ENCODE results near the gene DND1.
"Not testable (repeated sequence)": the region's sequence is repeated elsewhere in the genome, so short reads cannot be mapped to it uniquely, and the experiment has no call there.

Gene DND1

DNA sequence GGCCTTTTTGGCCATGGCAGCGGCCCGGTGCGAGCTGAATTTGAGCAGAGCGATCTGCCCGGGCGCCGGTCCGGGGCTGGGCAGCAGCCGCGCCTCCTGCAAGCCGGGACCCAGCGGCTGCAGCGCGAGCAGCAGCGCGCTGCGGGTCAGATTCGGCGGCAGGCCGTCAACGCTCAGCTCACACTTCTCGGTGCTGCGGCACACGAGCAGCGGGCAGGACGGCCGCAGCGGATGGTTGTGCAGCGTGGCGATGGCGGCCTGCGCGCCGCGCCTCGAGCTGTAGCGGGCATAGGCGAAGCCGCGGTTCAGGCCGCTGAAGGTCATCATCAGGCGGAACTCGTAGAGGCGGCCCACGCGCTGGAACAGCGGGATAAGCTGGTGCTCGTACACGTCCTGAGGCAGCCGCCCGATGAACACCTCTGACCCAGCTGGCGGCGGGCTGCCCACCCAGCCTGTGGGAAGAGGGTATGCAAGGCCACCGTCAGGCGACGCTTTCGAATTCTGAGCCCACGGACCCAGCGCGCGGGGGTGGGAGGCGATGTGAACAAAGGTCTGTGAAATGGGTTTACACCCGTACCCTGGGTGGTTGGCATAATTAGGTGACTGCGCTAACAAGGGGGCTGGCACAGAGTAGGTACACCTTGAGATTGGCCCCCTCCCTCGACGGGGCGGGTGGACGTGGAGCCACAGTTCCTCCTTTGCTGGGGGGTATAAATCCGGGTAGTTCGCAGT lies 755 bp downstream of the DND1 start:
- no peak for DNase-seq (ENCODE audit: low read depth in 3 of 3, low spot score in 1 of 3)

DNA sequence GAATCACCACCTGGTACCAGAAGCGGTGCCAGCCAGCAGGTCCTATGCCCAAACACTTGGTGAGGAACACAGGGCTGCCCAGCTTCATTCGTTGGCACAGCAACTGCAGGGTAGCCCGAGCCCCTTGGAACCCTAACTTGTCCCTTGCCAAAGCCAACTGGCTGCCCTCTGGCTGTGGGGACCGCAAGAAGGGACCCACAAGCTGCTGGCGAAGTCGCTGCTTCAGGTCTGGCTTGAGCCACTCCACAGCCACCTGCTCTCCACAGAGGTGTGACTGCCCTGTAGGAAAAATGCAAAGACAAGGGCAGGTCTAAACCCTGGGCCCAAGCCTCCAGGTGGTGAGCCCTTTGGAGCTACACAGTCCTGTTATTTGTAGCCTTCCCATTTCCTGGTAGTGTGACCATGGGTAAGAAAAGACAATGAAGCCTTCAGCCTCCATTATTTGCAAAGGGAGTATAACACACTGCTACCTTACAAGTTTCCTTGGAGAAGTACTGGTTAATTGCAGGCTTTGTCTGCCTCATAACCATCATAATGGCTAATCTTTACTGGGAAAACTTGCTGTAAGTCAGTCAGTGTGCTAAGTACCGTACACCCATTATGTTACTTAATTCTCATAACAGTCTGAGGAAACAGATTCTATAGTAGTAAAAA lies 1.8 kb downstream of the DND1 start:
- DNase-seq (ENCODE audit: low read depth in 3 of 3, low spot score in 1 of 3): no peak

DNA sequence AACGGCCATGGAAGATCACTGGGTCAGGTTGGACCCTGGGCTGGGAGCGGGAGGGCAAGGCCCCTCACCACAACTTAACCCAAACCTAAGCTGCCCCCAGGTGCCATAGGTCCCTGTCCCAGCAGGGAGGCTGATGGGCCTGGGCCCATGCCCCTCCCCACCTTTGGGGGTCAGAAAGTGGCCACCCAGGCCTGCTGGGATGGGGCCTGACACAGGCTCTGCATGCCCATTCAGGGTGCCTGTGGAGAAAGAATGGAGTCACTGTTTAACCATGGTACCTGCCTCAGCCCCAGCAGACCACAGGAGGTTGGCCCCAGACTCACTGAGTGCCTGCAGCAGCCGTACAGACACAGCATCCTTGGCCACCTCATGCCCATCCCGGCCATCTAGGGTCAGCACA lies 2.3 kb downstream of the DND1 start:
- not testable (repeated sequence) for DNase-seq (ENCODE audit: low read depth in 3 of 3, low spot score in 1 of 3)

DNA sequence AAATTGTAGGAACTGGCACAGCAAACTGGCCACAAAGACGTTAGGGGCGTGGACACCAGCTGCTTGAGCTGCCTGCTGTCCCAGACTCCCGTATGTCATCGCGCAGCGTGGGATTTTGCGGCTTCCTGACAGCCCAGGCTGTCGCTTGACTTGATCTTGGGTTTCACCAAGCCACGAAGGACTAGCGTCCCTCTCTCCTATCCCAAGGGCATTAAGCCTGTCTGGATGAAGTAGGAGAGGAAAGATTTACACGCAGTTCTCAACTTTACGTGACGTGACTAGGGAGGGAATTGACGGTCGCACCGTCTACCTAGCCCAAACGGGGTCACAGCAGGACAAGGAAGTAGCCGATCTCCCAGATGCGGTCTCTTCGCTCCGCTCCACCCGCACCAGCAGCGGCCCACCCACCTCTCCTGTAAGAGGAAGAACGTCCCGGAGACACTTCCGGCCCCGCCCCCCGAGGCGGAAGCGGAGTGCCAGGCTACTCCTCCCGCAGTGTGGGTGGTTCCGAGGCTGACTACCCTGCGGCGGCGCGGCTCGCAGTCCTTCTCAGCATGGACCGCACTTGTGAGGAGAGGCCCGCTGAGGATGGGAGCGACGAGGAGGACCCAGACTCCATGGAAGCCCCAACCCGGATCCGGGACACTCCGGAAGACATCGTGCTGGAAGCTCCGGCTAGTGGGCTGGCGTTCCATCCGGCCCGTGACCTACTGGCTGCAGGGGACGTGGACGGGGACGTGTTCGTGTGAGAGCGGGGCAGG lies 8.8 kb downstream of the DND1 start, which contains the start of gene WDR55:
WDR55 (plus strand) TSS at position 546 of the 761 bp plus-strand sequence; CDS start at position 555, 9 bp downstream.
- peak; percentile 80 to 91 (median 85) for DNase-seq (ENCODE audit: low read depth in 3 of 3, low spot score in 1 of 3)

DNA sequence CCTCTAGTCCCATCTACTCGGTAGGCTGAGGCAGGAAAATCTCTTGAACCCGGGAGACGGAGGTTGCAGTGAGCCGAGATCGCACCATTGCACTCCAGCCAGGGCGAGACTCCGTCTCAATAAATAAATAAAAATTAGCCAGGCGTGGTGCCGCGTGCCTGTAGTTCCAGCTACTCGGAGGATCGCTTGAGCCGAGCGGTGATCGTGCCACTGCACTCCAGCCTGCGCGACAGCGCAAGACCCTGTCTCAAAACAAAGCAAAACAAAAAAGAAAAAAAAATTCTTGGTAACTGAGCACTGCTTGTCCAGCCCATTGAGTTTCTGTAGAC lies 9.4 kb downstream of the DND1 start:
- DNase-seq (ENCODE audit: low read depth in 3 of 3, low spot score in 1 of 3): no peak

DNA sequence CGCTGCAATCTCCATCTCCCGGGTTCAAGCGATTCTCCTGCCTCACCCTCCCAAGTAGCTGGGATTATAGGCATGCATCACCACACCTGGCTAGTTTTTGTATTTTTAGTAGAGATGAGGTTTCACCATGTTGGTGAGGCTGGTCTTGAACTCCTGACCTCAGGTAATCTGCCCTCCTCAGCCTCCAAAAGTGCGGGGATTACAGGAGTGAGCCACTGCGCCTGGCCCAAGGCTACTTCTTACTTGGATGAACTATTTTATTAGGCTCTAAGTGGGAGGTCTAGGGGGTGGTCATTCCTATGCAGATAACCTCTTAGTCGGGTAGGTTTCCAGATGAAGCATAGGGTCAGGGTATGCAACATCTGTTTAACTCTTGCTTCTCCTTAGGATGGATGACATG lies 13.0 kb downstream of the DND1 start:
- DNase-seq (ENCODE audit: low read depth in 3 of 3, low spot score in 1 of 3): not testable (repeated sequence)

DNA sequence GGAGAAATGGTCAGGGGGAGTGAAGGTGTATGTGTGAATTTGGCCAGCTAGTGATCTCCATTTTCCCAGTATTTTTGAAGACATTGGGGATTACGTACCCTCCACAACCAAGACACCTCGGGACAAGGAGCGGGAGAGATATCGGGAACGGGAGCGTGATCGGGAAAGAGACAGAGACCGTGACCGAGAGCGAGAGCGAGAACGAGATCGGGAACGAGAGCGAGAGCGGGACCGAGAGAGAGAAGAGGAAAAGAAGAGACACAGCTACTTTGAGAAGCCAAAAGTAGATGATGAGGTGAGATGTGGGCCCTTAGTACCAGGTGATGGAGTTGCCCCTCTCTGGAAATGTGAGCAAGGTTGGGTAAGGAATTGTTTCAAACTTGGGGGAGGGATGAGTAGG lies 14.5 kb downstream of the DND1 start:
- no peak for DNase-seq (ENCODE audit: low read depth in 3 of 3, low spot score in 1 of 3)

DNA sequence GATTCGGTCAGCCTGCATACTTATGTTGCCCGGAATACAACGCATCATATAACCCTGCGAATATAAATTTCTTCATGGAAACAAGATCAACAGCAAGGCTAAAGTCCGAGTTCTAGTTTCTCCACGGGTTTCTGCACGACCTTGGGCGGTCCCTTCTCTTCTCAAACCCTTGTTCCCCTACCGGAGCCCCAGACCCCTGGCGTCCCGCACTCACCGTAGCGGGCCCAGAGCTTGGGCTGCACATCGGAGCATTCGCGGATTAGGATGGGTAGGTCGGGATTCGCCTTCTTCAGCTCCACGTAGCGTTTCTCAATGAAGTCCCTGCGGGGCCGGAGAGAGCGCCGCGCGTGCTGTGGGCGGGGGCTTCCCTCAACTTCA lies 26.3 kb downstream of the DND1 start:
- DNase-seq (ENCODE audit: low read depth in 3 of 3, low spot score in 1 of 3): no peak

DNA sequence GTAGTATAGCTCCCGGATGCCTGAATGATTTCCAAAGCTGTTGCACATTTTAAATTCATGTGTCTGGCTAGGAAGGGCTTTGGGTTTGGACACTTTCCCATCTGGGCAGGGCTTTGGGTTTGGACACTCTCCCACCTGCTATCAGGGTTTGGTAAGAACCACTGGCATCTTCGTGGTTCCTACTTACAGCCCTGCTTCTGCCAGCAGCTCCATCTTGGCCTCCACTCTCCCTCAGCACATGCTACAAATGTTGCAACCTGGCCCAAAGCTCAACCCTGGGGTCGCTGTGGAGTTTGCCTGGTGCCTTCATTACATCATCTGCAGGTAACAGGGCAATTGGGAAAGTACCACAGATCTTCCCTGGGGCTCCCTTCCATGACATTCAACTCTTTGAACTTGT lies 30.7 kb downstream of the DND1 start:
- DNase-seq (ENCODE audit: low read depth in 3 of 3, low spot score in 1 of 3): no peak

DNA sequence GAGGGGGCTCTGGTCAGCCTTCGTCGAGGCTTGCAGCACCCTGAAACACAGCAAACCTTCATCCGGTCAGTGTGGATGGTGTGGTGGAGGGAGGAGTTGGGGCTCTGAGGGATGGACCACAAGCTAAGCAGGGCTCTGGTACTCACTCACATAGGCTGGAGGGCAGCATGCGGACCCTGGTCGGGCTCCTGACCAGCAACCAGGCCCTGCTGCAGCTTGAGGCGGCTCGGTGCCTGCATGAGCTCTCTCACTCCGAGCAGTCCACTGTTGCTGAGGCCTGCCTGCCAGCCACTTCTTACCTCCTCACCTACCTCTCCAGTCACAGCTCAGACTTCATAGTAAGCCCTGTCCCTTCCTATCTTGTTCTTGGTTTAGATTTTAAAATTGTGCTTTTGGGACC lies 31.7 kb downstream of the DND1 start:
- DNase-seq (ENCODE audit: low read depth in 3 of 3, low spot score in 1 of 3): no peak

DNA sequence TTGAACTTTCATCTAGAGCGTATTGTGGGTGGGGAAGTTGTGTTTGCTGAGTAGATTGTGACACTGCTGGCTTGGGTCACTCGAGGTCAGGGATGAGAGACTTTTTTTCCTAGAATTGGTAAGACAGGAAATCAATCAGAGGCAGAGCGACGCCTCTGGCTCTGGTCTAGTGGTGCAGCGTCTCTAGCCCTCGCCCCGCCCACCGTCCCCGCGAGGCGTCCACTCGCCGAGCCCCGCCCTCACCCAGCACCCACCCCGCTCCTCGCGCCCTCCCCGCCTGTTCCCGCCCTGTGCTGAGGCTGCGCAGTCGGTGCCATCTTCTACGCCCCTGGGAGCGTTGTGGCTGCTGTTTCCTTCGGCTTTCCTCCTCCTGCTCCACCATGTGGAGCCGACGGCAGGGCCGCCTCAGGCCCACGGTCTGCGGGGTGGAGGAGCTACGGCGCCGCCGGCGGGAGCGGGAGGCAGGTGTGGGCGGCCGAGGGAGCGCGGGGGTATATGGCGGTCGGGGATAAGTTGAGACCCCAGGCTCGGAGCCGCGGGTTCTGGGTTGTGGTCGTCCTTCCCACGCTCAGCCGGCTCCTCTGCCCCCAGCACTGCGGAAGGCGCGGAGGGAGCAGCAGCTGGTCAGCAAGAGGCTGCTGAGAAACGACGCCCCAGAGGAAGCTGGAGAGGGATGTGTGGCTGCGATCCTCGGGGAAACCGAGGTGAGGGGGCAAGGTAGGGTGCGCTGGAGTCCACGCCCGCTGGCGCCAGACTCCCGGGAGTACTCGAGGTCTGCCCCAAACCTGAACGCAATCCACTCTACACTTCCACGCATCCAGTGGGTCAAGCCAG lies 34.0 kb downstream of the DND1 start, which contains the start of gene TMCO6:
TMCO6 (plus strand) TSS at position 304 of the 834 bp plus-strand sequence; CDS start at position 381, 77 bp downstream.
- DNase-seq (ENCODE audit: low read depth in 3 of 3, low spot score in 1 of 3): peak; percentile 89 to 94 (median 89)

DNA sequence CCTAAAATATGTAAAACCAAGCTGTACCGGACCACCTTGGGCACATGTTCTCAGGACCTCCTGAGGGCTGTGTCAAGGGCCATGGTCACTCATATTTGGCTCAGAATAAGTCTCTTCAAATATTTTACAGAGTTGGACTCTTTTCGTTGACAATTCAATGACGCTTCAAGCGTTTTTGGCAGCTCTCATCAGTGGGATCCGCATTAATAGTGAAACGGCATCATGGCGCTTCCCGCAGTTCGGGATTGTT lies 34.6 kb downstream of the DND1 start:
- not testable (repeated sequence) for DNase-seq (ENCODE audit: low read depth in 3 of 3, low spot score in 1 of 3)

DNA sequence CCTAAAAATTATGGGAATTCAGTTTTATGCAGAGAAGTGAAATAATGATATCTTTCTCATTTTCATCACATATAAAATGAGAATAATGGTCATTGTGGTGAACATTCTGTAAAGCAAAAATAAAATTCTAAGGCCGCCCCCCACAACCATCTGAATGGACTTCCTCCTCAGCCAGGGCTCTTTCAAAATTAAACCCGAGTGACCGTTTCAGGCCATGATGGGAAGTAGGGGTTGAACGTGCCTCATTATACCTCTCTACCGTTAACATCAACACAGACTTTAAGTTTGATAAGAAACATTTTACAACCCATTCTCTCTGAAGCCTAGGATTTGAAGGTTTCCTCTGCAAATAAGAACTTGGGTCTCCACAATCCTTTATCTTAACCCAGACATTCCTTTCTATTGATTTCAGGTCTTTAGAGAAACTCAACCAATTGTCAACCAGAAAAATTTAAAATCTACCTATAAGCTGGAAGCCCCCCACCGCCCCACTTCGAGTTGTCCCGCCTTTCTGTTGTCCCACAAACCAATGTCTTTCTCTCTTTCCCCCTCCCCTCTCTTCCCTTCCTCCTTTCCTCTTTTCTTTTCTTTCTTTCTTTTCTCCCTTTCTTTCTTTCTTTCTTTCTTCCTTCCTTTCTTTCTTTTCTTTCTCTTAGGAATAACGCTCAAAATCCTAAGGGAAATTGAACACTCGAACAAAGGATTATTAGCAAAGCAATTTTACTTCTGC lies 35.8 kb downstream of the DND1 start:
- no peak for DNase-seq (ENCODE audit: low read depth in 3 of 3, low spot score in 1 of 3)

DNA sequence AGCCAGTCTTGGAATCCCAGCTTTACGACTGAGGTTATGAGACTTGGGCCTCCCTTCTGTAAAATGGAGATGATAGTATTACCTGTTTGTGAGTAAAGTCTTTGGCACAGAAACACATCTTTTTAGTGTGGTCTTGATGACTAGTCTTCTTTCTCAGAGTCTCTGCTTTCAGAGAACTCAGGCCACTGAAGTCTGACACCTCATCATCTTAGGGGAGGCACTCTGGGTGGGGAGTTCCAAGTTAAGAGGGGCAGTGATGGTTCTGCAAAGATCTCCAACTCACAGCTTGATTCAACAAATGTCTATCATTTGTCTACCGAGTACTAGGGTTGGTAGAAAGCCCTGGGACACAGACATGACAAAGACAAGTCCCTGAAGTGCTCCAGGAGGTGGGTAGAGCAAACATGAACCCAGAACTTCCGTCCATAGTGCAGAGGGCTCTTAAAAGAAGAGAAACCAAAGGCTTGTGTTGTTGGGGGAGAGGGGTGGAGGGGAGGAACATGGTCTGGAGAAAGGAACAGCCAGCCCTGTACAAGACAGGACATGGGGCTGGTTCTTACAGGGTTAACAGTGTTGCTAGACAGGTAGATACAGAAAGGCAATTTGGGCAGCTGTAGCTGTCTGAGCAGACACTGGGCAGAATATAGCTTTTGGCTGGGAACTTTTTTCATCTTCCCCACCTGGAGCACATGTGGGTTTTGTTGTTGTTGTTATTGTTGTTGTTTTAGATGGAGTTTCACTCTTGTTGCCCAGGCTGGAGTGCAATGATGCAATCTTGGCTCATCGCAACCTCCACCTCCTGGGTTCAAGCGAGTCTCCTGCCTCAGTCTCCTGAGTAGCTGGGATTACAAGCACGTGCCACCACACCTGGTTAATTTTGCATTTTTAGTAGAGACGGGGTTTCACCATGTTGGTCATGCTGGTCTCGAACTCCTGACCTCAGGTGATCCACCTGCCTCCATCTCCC lies 37.8 kb downstream of the DND1 start:
- no peak for DNase-seq (ENCODE audit: low read depth in 3 of 3, low spot score in 1 of 3)

DNA sequence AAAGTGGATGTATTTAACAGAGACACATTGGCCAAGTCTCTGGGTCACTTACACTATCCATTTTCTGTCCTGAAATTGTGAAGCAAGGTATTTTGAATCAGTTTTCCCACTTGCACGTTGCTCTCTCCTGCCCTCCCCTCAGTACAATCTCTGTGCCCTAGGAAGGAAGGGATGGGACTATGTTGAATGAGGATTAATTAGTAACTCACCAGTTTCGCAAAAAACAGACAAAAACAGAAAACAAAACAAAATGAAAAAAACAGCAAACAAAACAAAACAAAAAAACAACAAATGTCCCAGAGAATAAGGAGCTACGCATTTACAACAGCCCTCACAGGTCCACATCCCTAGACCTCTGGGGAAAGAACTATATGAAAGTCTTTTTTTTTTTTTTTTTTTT lies 39.3 kb downstream of the DND1 start:
- no peak for DNase-seq (ENCODE audit: low read depth in 3 of 3, low spot score in 1 of 3)

DNA sequence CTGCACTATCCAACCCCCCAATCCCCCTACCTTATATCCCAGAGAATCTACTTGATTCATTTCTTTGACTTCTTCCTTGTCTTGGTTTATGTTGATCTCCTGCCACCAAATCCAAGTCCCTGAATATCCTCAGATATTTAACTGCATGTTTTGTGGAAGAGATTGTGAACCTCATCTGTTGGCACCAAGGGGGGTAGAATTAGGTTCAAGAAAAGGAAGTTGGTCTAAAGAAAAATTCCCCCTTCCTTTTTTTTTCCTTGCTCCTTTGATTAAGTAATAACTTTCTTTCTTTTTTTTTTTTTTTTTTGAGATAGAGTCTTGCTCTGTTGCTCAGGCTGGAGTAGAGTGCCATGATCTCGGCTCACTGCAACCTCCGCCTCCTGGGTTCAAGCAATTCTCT lies 39.9 kb downstream of the DND1 start:
- DNase-seq (ENCODE audit: low read depth in 3 of 3, low spot score in 1 of 3): no peak

DNA sequence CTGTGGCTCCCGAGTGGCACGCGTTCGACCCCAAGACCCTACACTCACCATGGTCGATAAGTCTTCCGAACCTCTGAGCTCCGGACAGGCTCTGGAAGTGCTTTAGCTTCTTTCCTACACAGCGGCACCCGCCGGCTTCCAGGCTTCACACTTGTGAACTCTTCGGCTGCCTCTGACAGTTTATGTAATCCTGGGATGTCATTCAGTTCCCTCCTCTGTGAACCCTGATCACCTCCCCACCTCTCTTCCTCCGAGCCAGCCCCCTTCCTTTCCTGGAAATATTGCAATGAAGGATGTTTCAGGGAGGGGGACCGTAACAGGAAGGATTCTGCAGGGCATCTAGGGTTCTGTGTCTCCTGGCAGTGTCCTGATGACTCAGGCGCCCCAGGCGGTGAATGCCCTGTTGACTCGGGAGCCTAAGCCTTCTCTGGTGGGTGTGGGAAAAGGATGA lies 40.3 kb downstream of the DND1 start, which contains the start of gene CD14:
CD14 (minus strand) TSS at position 155 of the 451 bp plus-strand sequence; CDS start at position 51, 104 bp downstream.
- DNase-seq (ENCODE audit: low read depth in 3 of 3, low spot score in 1 of 3): no peak

DNA sequence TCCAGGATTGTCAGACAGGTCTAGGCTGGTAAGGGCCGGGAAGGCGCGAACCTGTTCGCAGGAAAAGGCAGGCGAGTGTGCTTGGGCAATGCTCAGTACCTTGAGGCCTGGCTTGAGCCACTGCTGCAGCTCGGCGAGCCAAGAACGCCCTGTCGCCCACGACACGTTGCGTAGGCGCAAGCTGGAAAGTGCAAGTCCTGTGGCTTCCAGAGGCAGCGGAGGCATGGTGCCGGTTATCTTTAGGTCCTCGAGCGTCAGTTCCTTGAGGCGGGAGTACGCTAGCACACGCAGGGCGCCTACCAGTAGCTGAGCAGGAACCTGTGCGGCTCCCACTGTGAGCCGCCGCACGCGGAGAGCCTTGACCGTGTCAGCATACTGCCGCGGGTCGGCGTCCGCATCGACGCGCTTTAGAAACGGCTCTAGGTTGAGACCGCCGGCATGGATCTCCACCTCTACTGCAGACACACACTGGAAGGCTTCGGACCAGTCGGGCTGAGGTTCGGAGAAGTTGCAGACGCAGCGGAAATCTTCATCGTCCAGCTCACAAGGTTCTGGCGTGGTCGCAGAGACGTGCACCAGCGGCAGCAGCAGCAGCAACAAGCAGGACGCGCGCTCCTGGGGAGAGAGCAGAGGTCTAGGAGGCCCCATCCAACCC lies 40.9 kb downstream of the DND1 start:
- peak in 1 of 3 donors; percentile 32 for DNase-seq (ENCODE audit: low read depth in 3 of 3, low spot score in 1 of 3)

DNA sequence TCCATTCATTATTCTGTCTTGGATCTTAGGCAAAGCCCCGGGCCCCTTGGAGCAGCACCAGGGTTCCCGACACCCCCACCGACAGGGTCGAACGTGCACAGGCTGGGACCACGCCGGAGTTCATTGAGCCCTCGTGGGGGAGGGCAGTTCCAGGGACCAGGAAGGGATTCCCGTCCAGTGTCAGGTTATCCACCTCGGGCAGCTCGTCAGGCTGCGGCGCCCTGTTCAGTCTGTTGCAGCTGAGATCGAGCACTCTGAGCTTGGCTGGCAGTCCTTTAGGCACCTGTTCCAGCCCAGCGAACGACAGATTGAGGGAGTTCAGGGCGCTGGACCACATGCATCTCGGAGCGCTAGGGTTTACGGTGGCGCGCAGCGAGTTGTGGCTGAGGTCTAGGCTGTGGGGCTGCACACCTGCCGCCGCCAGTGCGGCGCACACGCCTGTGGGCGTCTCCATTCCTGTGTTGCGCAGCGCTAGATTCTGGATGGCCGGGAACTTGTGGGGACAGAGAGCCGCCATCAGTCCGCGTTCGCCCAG lies 41.5 kb downstream of the DND1 start:
- DNase-seq (ENCODE audit: low read depth in 3 of 3, low spot score in 1 of 3): peak in 1 of 3 donors; percentile 10
